KBM-7 (cell line): Measurements from ENCODE around the gene LZTS3.

Experiments used
- DNase-seq: peaks from one replicate; pipeline ENCODE4 v3.0.0-alpha.2; 2015
- in situ Hi-C: fragments of 300-500 bp; cut with MboI; formaldehyde crosslinking; loops from 2 replicates; pipeline ENCODE4 v1.14.3; 2020; ENCODE audit warnings: low sequenced_read_pairs, low pct_unique_long_range_greater_than_20kb, mixed read lengths

Gene LZTS3

GRCh38 chr20:3171391-3172125, 1.8 kb downstream of the LZTS3 start:
- in situ Hi-C loops: no loop called here
- DNase-seq: no peak

GRCh38 chr20:3168829-3169590, 4.3 kb downstream of the LZTS3 start:
- in situ Hi-C loops: no loop called here
- no peak for DNase-seq

GRCh38 chr20:3168079-3168828, 5.1 kb downstream of the LZTS3 start:
- in situ Hi-C loops: no loop called here
- DNase-seq: no peak

- in situ Hi-C loops: no loop called here
- DNase-seq: no peak
These were observed 5.6 kb downstream of the LZTS3 start for GRCh38 chr20:3167738-3168078.

GRCh38 chr20:3166913-3167342, 6.4 kb downstream of the LZTS3 start:
- in situ Hi-C loops: no loop called here
- DNase-seq: no peak

- DNase-seq: no peak
- in situ Hi-C loops: no loop called here
These were observed 6.9 kb downstream of the LZTS3 start for GRCh38 chr20:3166338-3166912.

- DNase-seq: no peak
These were observed 7.6 kb downstream of the LZTS3 start for GRCh38 chr20:3165473-3166337.

GRCh38 chr20:3164763-3165410, 8.5 kb downstream of the LZTS3 start:
- in situ Hi-C loops: no loop called here
- no peak for DNase-seq

More at GRCh38 chr20:3165473-3166337, 7.6 kb downstream of the LZTS3 start:
- in situ Hi-C loops: no loop called here

- DNase-seq: no peak
- in situ Hi-C loops: no loop called here
These were observed 9.1 kb downstream of the LZTS3 start for GRCh38 chr20:3164043-3164762.

- in situ Hi-C loops: no loop called here
- DNase-seq: no peak
These were observed 10.0 kb downstream of the LZTS3 start for GRCh38 chr20:3163099-3164042.

GRCh38 chr20:3162080-3162611, 11.2 kb downstream of the LZTS3 start:
- in situ Hi-C loops: no loop called here
- no peak for DNase-seq

- no peak for DNase-seq
- in situ Hi-C loops: no loop called here
These were observed 11.9 kb downstream of the LZTS3 start for GRCh38 chr20:3161316-3162079.

- in situ Hi-C loops: no loop called here
- DNase-seq: no peak
These were observed 12.9 kb downstream of the LZTS3 start for GRCh38 chr20:3160418-3160817.

- no peak for DNase-seq
- in situ Hi-C loops: no loop called here
These were observed 14.3 kb downstream of the LZTS3 start for GRCh38 chr20:3158968-3159431.

- in situ Hi-C loops: no loop called here
- no peak for DNase-seq
These were observed 15.5 kb downstream of the LZTS3 start for GRCh38 chr20:3157817-3158216.
